Right kidney (tissue), 9 donors: Measurements from ENCODE around the gene KRTAP19-1.
"Not testable (repeated sequence)": the region's sequence is repeated elsewhere in the genome, so short reads cannot be mapped to it uniquely, and the experiment has no call there.

Experiments used
- DNase-seq: peaks from one replicate; pipeline ENCODE4 v3.0.0-alpha.2; 2016
- long read RNA-seq, 8 donors: transcript quantifications; one replicate each; lab custom pipeline, GENCODE V29; 2026

The KRTAP19-1 gene
- long read RNA-seq, donor 1 = 0 reads
- long read RNA-seq, donor 2 = 0 reads
- long read RNA-seq, donor 3 = 0 reads
- long read RNA-seq, donor 4 = 0 reads
- long read RNA-seq, donor 5 = 0 reads
- long read RNA-seq, donor 6 = 0 reads
- long read RNA-seq, donor 7 = 0 reads
- long read RNA-seq, donor 8 = 0 reads

DNA sequence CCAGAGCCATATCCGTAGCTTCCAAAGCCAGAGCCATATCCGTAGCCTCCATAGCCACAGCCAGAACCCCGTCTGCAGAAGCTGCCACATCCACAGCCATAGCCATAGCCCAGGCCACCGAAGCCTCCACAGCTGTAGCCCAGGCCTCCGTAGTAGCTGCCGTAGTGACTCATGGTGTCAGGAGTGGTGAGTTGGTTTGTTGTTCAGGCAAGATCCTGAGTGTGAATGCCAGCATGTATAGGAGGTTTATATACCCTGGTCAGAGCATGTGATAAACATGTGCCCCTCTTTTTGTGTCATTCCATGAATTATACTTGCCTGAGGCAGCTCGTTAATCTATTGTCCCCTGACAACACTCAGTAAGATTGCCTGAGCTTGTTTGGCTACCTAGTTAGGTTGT lies at the start of gene KRTAP19-1:
Gene KRTAP19-1, minus strand, starts transcription at position 223 of the 400 bp plus-strand sequence. Its CDS starts 50 bp downstream, at position 173.
- DNase-seq = no peak

DNA sequence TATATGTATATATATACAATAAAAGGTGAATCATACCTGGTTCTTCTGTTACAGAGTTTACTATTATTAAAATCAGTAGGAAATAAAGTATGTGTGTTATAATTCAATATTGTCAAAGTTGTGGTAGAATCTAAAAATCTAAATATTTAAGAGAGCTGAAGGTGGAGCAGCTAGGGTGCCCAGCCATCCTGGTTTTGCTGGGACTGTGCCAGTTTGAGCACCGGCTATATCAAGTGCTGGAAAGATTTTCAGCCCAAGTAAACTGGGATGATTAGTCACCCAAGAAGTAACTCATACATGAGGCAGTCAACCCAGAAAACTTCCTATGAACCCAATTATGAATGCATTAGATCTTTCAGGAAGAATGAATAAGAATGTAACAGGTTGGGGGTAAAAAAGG lies 38.7 kb upstream of the KRTAP19-1 start:
- DNase-seq = no peak

GRCh38 chr21:30515681-30516080 lies 35.5 kb upstream of the KRTAP19-1 start:
- DNase-seq = no peak

DNA sequence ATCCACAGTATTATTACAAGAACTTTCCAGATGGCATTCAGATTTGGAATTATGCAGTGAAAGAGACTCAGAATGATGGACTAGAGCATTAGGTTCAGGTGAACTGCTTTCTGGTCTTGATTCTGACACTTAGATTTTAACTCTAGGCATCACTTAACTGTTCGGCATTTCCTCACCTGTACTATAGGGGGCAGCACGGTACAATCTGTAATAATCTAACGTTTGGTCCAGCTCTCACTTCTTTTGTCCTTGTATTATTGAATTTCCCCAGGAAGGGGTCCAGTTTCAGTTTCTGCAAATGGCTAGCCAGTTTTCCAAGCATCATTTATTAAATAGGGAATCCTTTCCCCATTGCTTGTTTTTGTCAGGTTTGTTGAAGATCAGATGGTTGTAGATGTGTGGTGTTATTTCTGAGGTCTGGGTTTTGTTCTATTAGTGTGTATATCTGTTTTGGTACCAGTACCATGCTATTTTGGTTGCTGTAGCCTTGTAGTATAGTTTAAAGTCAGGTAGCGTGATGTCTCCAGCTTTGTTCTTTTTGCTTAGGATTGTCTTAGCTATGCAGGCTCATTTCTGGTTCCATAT lies 25.5 kb upstream of the KRTAP19-1 start:
- not testable (repeated sequence) for DNase-seq

DNA sequence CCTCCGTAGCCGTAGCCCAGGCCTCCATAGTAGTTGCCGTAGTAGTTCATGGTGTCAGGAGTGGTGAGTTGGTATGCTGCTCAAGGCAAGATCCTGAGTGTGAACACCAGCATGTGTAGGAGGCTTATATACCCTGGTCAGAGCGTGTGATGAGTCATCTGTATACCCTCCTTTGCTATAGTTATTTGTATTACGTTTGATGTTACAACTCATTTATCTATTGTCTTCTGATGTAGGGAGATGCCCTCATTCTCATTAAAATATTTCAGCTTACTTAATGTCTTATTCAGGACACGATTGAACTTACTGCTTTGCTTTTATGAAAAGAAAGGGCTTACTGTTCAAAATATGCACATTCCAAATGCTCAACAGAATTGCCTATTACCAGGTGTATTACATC lies 21.9 kb upstream of the KRTAP19-1 start, which contains the start of gene KRTAP19-5:
Gene KRTAP19-5, minus strand, starts transcription at position 101 of the 400 bp plus-strand sequence. Its CDS starts 51 bp downstream, at position 50.
- no peak for DNase-seq

DNA sequence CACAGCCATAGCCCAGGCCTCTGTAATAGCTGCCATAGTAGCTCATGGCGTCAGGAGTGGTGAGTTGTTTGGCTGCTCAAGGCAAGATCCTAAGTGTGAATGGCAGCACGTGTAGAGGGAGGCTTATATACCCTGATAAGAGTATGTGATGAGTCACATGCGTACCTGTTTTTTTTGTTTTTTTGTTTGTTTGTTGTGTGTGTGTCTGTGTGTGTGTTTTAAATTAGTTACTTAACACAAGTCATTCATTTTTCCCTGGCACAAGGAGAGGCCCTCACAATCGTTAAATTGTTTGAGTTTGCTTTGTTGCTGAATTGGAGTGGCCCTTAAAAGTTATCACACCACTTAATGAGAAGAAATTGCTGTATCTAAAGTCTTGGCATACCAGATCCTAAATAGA lies 16.9 kb upstream of the KRTAP19-1 start, which contains the start of gene KRTAP19-4:
Gene KRTAP19-4, minus strand, starts transcription at position 101 of the 400 bp plus-strand sequence. Its CDS starts 55 bp downstream, at position 46.
- DNase-seq = no peak

GRCh38 chr21:30491963-30492428 lies 11.8 kb upstream of the KRTAP19-1 start, which contains the start of gene KRTAP19-3:
KRTAP19-3 (minus strand) TSS chr21:30492013; CDS start chr21:30491957, 56 bp downstream.
- DNase-seq = no peak

DNA sequence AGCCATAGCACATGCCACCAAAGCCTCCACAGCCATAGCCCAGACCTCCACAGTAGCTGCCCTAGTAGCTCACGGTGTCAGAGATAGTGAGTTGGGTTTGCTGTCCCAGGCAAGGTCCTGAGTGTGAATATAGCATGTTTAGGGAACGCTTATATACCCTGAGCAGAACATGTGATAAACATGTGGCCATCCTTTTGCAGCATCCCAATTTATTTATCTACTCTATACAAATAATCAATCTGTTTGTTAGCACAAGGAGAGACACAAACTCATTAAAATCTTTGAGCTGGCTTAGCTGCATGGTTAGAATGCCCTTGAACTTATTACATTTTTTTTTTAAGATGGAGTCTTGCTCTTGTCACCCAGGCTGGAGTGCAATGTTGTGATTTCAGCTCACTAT lies 7.2 kb upstream of the KRTAP19-1 start, which contains the start of gene KRTAP19-2:
Gene KRTAP19-2, minus strand, starts transcription at position 101 of the 400 bp plus-strand sequence. Its CDS starts 88 bp downstream, at position 13.
- no peak for DNase-seq

GRCh38 chr21:30486180-30486579 lies 6.0 kb upstream of the KRTAP19-1 start:
- DNase-seq = no peak

- no peak for DNase-seq
These were observed 2.0 kb upstream of the KRTAP19-1 start for GRCh38 chr21:30482130-30482529.

- DNase-seq = no peak
These were observed 908 bp downstream of the KRTAP19-1 start for GRCh38 chr21:30479259-30479658.

DNA sequence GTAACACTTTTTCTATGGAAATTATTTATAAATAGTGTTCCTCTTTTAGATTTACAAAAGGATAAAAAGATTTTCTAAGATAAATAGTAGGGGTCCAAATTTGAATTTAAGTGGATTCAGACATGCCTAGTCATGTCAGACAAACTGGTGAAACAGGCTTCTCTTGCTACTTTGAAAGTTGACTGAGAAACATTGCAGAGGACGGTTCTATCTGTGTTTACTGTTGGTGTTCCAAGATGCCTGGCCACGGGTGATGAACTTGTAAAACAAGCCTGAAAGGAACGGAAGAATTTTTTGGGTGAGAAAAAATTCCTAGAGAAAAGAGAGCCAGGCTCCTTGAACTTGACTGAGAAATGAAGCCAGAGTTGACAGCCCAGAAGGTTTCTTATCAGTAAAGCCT lies 2.2 kb downstream of the KRTAP19-1 start:
- DNase-seq = no peak

DNA sequence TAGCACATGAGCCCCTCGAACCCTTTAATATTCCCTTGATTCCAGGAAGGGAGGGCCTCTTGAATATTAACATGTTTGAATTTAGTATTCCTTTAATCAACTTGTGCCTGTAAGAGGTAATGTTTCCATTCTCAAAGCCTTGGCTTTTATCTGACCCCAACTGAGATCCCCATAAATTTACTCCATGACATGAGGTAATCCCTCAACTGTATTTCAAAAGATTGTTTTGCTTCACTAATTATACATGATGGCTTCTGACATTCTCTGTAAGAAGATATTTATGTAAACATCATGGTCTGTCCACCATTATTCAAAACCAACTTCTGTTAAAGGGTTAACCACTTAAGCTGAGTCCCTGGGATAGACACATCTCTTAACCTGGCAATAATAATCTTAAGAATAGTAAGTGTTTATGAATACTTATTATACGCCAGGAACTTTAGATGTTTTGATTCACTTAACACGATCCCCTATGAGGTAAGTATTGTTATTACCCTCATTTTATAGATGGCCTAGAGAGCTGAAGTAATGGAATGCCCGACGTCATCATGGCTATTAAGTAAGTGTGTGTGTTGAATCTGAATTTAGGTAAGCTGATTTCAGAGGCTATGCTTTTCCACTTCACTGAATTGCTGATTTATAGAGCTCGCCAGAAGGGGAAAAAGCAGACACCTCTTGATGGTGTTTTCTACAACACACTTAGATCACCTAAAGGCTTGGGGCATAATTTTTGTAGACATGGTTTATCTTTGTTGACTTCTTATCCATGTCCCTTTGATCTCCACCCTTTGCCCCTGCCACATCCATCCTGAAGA lies 11.1 kb downstream of the KRTAP19-1 start:
- peak; percentile 7 for DNase-seq

GRCh38 chr21:30463713-30464112 lies 16.5 kb downstream of the KRTAP19-1 start:
- DNase-seq = no peak

GRCh38 chr21:30448514-30448913 lies 31.7 kb downstream of the KRTAP19-1 start:
- no peak for DNase-seq

DNA sequence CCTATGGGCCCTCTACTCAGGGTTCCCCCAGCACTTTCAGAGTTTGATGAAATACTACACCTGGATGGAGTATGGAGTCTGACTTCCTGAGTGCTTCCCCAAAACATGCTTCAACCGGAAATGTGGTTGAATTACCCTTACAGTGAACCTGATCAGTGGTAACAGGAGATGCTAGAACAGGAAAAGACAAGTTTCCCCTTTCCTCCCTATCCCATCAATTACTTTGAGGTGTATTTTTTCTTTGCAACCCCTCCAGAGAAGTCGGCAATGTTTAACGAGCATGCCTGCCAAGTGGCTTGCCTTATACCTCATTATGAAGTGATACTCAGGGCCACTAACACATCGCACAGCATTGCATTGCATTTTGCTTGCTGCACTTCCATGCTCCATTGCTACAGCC lies 33.1 kb downstream of the KRTAP19-1 start:
- no peak for DNase-seq

GRCh38 chr21:30444204-30444603 lies 36.0 kb downstream of the KRTAP19-1 start:
- DNase-seq = no peak

DNA sequence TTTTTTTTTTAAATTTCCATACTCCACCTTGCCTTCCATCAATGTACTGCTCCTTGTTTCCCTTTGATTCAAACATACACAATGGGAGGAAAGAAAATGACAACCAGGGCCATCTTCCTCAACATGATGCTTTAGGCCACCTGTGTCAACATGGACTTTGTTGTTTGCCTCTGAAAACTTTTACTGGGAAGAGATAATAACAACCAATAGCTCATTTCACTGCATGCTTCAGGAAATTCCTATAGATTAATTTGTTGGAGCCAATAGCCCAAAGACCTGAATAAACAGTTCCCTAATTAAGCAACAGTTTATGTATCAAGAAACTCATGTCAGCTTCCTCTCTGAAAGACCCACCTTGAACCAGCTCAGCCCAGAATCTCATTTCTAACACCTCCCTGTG lies 36.9 kb downstream of the KRTAP19-1 start:
- DNase-seq = no peak

- DNase-seq = no peak
These were observed 40.2 kb downstream of the KRTAP19-1 start, which contains the start of gene KRTAP15-1 for GRCh38 chr21:30439975-30440374. KRTAP15-1 (plus strand) TSS chr21:30440275; CDS start chr21:30440328, 53 bp downstream.

DNA sequence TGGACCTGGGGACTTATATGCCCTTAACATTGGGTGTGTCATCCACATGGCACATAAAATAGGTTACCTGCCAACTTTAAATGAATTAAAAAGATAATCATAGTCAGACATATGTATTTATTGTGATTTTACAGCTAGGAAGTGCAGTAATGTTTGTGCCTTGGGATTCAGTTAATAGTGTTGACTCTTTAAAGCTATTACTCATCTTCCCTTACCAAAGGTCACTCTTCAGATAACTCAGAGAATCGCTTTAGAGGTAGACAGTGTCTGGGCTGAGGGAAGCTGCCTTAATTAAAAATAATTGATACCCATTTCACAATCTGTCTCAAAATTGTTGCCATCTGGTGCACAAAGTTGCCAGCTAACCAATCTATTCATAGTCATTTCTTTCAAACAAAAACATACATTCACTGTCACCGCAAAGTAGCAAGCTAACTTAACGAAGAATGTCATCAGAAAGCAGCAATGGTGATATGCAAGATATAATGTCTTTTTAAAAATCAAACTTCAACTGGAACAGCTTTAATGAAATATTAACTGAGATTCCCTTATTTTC lies 43.1 kb downstream of the KRTAP19-1 start:
- DNase-seq = no peak

- DNase-seq = peak; percentile 4
These were observed 46.0 kb downstream of the KRTAP19-1 start for GRCh38 chr21:30434033-30434631.

DNA sequence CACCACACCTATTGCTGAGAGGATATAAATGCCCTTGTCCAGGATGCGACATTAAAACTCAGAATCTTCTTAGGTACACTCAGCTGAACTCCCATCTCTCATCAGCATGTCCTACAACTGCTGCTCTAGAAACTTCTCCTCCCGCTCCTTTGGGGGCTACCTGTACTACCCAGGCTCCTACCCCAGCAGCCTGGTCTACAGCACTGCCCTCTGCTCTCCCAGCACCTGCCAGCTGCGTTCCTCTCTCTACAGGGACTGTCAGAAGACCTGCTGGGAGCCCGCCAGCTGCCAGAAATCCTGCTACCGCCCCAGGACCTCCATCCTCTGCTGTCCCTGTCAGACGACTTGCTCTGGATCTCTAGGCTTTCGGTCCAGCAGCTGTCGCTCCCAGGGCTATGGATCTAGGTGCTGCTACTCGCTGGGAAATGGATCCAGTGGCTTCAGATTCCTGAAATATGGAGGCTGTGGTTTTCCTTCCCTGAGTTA lies 50.0 kb downstream of the KRTAP19-1 start, which contains the start of gene KRTAP13-4:
Gene KRTAP13-4, plus strand, starts transcription at position 51 of the 486 bp plus-strand sequence. Its CDS starts 56 bp downstream, at position 107.
- DNase-seq = no peak
